PFSK-1 (cell line): ENCODE results near the gene KCNK10.

ENCODE experiments used
- FOXP2 ChIP-seq: optimal IDR thresholded peaks from 2 replicates; pipeline ENCODE3; 2011; ENCODE audit warnings: borderline replicate concordance, control low read depth, inconsistent platforms; ENCODE audit not compliant: insufficient read depth; ENCODE audit errors: extremely low read length, extremely low read depth
- POLR2AphosphoS5 ChIP-seq: IDR thresholded peaks from 2 replicates; pipeline ENCODE4 v1.6.1; 2012; ENCODE audit warnings: low read depth, mild to moderate bottlenecking, control low read depth, low read length, moderate library complexity
- REST ChIP-seq, 2 experiments: IDR thresholded peaks; 2 replicates each; pipeline versions ENCODE4 v1.6.1 to v1.8.0; 2011 to 2012; ENCODE audit warnings: low read depth in 2 of 2, low read length in 2 of 2, control low read depth in 1 of 2, inconsistent platforms in 1 of 2, mild to moderate bottlenecking in 1 of 2, moderate library complexity in 1 of 2; ENCODE audit not compliant: insufficient read depth in 1 of 2
- SIN3A ChIP-seq: IDR thresholded peaks from 2 replicates; pipeline ENCODE4 v1.6.1; 2012; ENCODE audit warnings: mild to moderate bottlenecking, low read length, moderate library complexity, borderline replicate concordance; ENCODE audit not compliant: insufficient read depth
- TAF1 ChIP-seq: IDR thresholded peaks from 2 replicates; pipeline ENCODE4 v1.6.1; 2012; ENCODE audit warnings: low read length, control low read depth, borderline replicate concordance; ENCODE audit not compliant: insufficient read depth

KCNK10 gene

GRCh38 chr14:88326352-88327103 is 3.5 kb upstream of the KCNK10 start:
- TF ChIP-seq POLR2AphosphoS5 = no peak
- TF ChIP-seq SIN3A = no peak
- no peak for TF ChIP-seq TAF1
- no peak for TF ChIP-seq FOXP2
- no peak for TF ChIP-seq REST (IDR thresholded peaks at IDR 0.05; ENCODE audit: insufficient read depth in 1 of 2, low read depth in 2 of 2, low read length in 2 of 2)

- no peak for TF ChIP-seq TAF1
- no peak for TF ChIP-seq SIN3A
- TF ChIP-seq REST (IDR thresholded peaks at IDR 0.05; ENCODE audit: insufficient read depth in 1 of 2, low read depth in 2 of 2, low read length in 2 of 2) = no peak
- no peak for TF ChIP-seq POLR2AphosphoS5
- no peak for TF ChIP-seq FOXP2
Measured at GRCh38 chr14:88325883-88326282, 2.8 kb upstream of the KCNK10 start.

- no peak for TF ChIP-seq TAF1
- no peak for TF ChIP-seq POLR2AphosphoS5
- TF ChIP-seq FOXP2 = no peak
- no peak for TF ChIP-seq REST (IDR thresholded peaks at IDR 0.05; ENCODE audit: insufficient read depth in 1 of 2, low read depth in 2 of 2, low read length in 2 of 2)
- no peak for TF ChIP-seq SIN3A
Measured at GRCh38 chr14:88324930-88325329, 1.9 kb upstream of the KCNK10 start.

- TF ChIP-seq FOXP2 = no peak
- no peak for TF ChIP-seq POLR2AphosphoS5
- no peak for TF ChIP-seq TAF1
- no peak for TF ChIP-seq REST (IDR thresholded peaks at IDR 0.05; ENCODE audit: insufficient read depth in 1 of 2, low read depth in 2 of 2, low read length in 2 of 2)
- no peak for TF ChIP-seq SIN3A
Measured at GRCh38 chr14:88324491-88324890, 1.4 kb upstream of the KCNK10 start.
